Measurements from ENCODE around the gene TNFRSF8. TPM values are rescaled to one million over a fixed set of nuclear protein-coding genes. Genes with fewer than 3 reads are reported as not detected.

Gene TNFRSF8
- total and polyA plus RNA-seq, 9 of the 15 experiments (the other 6 are each of a cell fraction or from before 2014, with no cell fraction given), result 3.5 to 38.4 (median 17.1) TPM

- no peak overlapping the region for H3K4me3 ChIP-seq
- no peaks in the 10 kb centered on the region for H3K9me3 ChIP-seq (replicated peaks; ENCODE audit: control insufficient read depth, insufficient read depth, low read depth, low read length)
- H3K27me3 ChIP-seq (ENCODE audit: control insufficient read depth in 2 of 2, insufficient read depth in 2 of 2, low read length in 2 of 2), result no peaks in the 10 kb centered on the region
- intact Hi-C loops (cut with micrococcal nuclease) (loop anchor here (5.0 kb wide), 3 partner anchors 62 to 108 kb away; partner anchors contain the start of gene PLOD1), in situ Hi-C loops (cut with MboI) (no loop called here)
- peaks cover 38 to 50% of the 10 kb centered on the region in 2 experiments for H3K4me1 ChIP-seq (replicated peaks in 1 of 2; ENCODE audit: control insufficient read depth in 2 of 2, insufficient read depth in 2 of 2, low read length in 2 of 2)
- H4K20me1 ChIP-seq (replicated peaks; ENCODE audit: control insufficient read depth, insufficient read depth, low read length), result no peaks in the 10 kb centered on the region
- peak overlapping the region in 1 of 2 experiments; percentile 41; a peak in 3 of 4 replicates for H3K9ac ChIP-seq (ENCODE audit: insufficient read depth in 1 of 2, low read depth in 2 of 2, low read length in 2 of 2)
- peak overlapping the region; percentile 22 for H3K4me2 ChIP-seq (ENCODE audit: insufficient read depth, low read length)
- H3K27ac ChIP-seq (ENCODE audit: extremely low read depth, low read depth, low read length), result peak overlapping the region; percentile 75
- WGBS (ENCODE audit: insufficient coverage, low coverage, missing lambda C conversion rate), result 42% methylated on average over 10 of the region's 10 CpGs
- peak in 1 of 4 experiments; percentile 63 for DNase-seq (ENCODE audit: extremely low read depth in 1 of 4, low spot score in 3 of 4)
- FAIRE-seq, result no peak
- ChIA-PET POLR2A (interaction anchor here (0.6 to 5.2 kb wide), 4 partner anchors 10 to 108 kb away, joined by 3 to 23 read pairs (median 8); no protein-coding TSS in a partner anchor), CTCF (ENCODE audit: low intra/inter-chr PET ratio) (interaction anchor here (0.7 kb wide), 1 partner anchor 27 kb away, joined by 4 read pairs; no protein-coding TSS in a partner anchor)
- H3K36me3 ChIP-seq (ENCODE audit: control insufficient read depth, insufficient read depth, low read length), result peaks cover 43% of the 10 kb centered on the region
- peak overlapping the region; percentile 35 for H2AFZ ChIP-seq (ENCODE audit: low read depth, low read length)
- H3K9me1 ChIP-seq (ENCODE audit: control insufficient read depth, insufficient read depth, low read length), result peaks cover 3% of the 10 kb centered on the region
- H3K79me2 ChIP-seq (ENCODE audit: control insufficient read depth, insufficient read depth, low read length), result peaks cover 8% of the 10 kb centered on the region
- BruUV-seq (replicated peaks), result no TSS peak
- ATAC-seq, result no peak
- no peak for TF ChIP-seq ZFP1 (CRISPR knock-in tag; IDR thresholded peaks at IDR 0.05)
- no peak for TF ChIP-seq MCM2 (IDR thresholded peaks at IDR 0.05; ENCODE audit: low read depth)
- peak; percentile 31; the same call in 1 of the 2 replicates for TF ChIP-seq THRB (CRISPR knock-in tag; conservative IDR thresholded peaks at IDR 0.05)
- no peak; the same call in 1 of the 2 replicates for TF ChIP-seq LCOR (CRISPR knock-in tag; IDR thresholded peaks at IDR 0.05)
- TF ChIP-seq PHF20 (IDR thresholded peaks at IDR 0.05; ENCODE audit: partially characterized antibody), result peak; percentile 56
- TF ChIP-seq ZNF76 (CRISPR knock-in tag; IDR thresholded peaks at IDR 0.05; ENCODE audit: borderline replicate concordance), result peak; percentile 34; the same call in 1 of the 2 replicates
- no peak for TF ChIP-seq FOXK1 (CRISPR knock-in tag; IDR thresholded peaks at IDR 0.05; ENCODE audit: borderline replicate concordance)
- TF ChIP-seq ARID2 (IDR thresholded peaks at IDR 0.05), result no peak
- no peak for TF ChIP-seq MLLT1 (IDR thresholded peaks at IDR 0.05)
- no peak for TF ChIP-seq BRF1 (IDR thresholded peaks at IDR 0.05; ENCODE audit: borderline replicate concordance, extremely low read depth, insufficient read length)
- TF ChIP-seq EP300 (IDR thresholded peaks at IDR 0.05; ENCODE audit: low read length), result peak; percentile 62
- peak; percentile 85 for TF ChIP-seq DPF2 (IDR thresholded peaks at IDR 0.05)
- TF ChIP-seq ADNP (tag; IDR thresholded peaks at IDR 0.05), result peak; percentile 97
- TF ChIP-seq MNT (conservative IDR thresholded peaks at IDR 0.05), result no peak
- TF ChIP-seq FUS (optimal IDR thresholded peaks at IDR 0.05; ENCODE audit: low read depth, low read length), result no peak
- TF ChIP-seq DACH1 (IDR thresholded peaks at IDR 0.05; ENCODE audit: partially characterized antibody), result peak; percentile 59
- no peak for TF ChIP-seq POLR2B (IDR thresholded peaks at IDR 0.05; ENCODE audit: low read depth, partially characterized antibody)
- peak; percentile 7; the same call in 1 of the 2 replicates for TF ChIP-seq ZNF316 (IDR thresholded peaks at IDR 0.05)
- TF ChIP-seq PRMT5 (CRISPR knock-in tag; IDR thresholded peaks at IDR 0.05), result no peak
- peak; percentile 78 for TF ChIP-seq POLR3A (IDR thresholded peaks at IDR 0.05; ENCODE audit: borderline replicate concordance, extremely low read depth, insufficient read depth, insufficient read length)
- peak; percentile 77 for TF ChIP-seq NFE2 (IDR thresholded peaks at IDR 0.05; ENCODE audit: low read depth)
These were observed 48.1 kb upstream of the TNFRSF8 start for GRCh38 chr1:12015001-12015491.
